Stimulated activated CD4-positive, alpha-beta T cell treated with anti-CD3 and anti-CD28 coated beads, Interleukin-4, amount 100 ng/mL, for 24 hours (primary cell): ENCODE results near the gene AKAP13.
A peak's percentile ranks its signal among the peaks of the same experiment; 100 is the strongest.

ENCODE experiments used
- DNase-seq: peaks from one replicate; pipeline ENCODE4 v3.0.0-alpha.2; 2020

Gene AKAP13

GRCh38 chr15:85718981-85719380 is 338.6 kb downstream of the AKAP13 start:
- DNase-seq, result no peak

- no peak for DNase-seq
Observed at GRCh38 chr15:85722374-85723152, 342.2 kb downstream of the AKAP13 start.

GRCh38 chr15:85723960-85724945 is 343.9 kb downstream of the AKAP13 start:
- DNase-seq, result peak; percentile 32

- no peak for DNase-seq
Observed at GRCh38 chr15:85725019-85725418, 344.6 kb downstream of the AKAP13 start.

GRCh38 chr15:85725564-85725963 is 345.2 kb downstream of the AKAP13 start:
- no peak for DNase-seq

- no peak for DNase-seq
Observed at GRCh38 chr15:85726454-85726853, 346.1 kb downstream of the AKAP13 start.

- no peak for DNase-seq
Observed at GRCh38 chr15:85727068-85727467, 346.7 kb downstream of the AKAP13 start.

GRCh38 chr15:85730001-85730820 is 349.8 kb downstream of the AKAP13 start:
- peak; percentile 68 for DNase-seq

- DNase-seq, result no peak
Observed at GRCh38 chr15:85733416-85733815, 353.0 kb downstream of the AKAP13 start.

GRCh38 chr15:85737061-85737460 is 356.7 kb downstream of the AKAP13 start:
- no peak for DNase-seq

GRCh38 chr15:85741021-85741421 is 360.6 kb downstream of the AKAP13 start:
- no peak for DNase-seq

GRCh38 chr15:85741662-85742061 is 361.3 kb downstream of the AKAP13 start:
- DNase-seq, result no peak

GRCh38 chr15:85742186-85742821 is 361.9 kb downstream of the AKAP13 start:
- DNase-seq, result no peak

GRCh38 chr15:85743392-85744055 is 363.1 kb downstream of the AKAP13 start:
- DNase-seq, result no peak

- DNase-seq, result no peak
Observed at GRCh38 chr15:85744579-85744978, 364.2 kb downstream of the AKAP13 start.

- no peak for DNase-seq
Observed at GRCh38 chr15:85745023-85745422, 364.6 kb downstream of the AKAP13 start.

GRCh38 chr15:85745525-85746150 is 365.2 kb downstream of the AKAP13 start:
- no peak for DNase-seq

- no peak for DNase-seq
Observed at GRCh38 chr15:85746641-85747040, 366.2 kb downstream of the AKAP13 start.

- DNase-seq, result no peak
Observed at GRCh38 chr15:85748176-85748575, 367.8 kb downstream of the AKAP13 start.

- no peak for DNase-seq
Observed at GRCh38 chr15:85748729-85749128, 368.3 kb downstream of the AKAP13 start.
